Neural progenitor cell (in vitro differentiated cells): Measurements from ENCODE around the gene SMCHD1.

ENCODE experiments used
- EZH2 ChIP-seq: fragments of 200-600 bp; sonication (generic); IDR thresholded peaks from 2 replicates; pipeline ENCODE4 v1.6.1; 2017; ENCODE audit warnings: antibody characterized with exemption, mild to moderate bottlenecking, moderate library complexity
- EZH2phosphoT487 ChIP-seq: fragments of 200-600 bp; sonication (generic); IDR thresholded peaks from 2 replicates; pipeline ENCODE4 v1.6.1; 2017; ENCODE audit warnings: antibody characterized with exemption
- TF ChIP-seq, protein P1 (sequence below): fragments of 200-600 bp; sonication (generic); IDR thresholded peaks from 2 replicates; pipeline ENCODE4 v1.5.1; 2017; ENCODE audit warnings: antibody characterized with exemption, mild to moderate bottlenecking

DNA sequence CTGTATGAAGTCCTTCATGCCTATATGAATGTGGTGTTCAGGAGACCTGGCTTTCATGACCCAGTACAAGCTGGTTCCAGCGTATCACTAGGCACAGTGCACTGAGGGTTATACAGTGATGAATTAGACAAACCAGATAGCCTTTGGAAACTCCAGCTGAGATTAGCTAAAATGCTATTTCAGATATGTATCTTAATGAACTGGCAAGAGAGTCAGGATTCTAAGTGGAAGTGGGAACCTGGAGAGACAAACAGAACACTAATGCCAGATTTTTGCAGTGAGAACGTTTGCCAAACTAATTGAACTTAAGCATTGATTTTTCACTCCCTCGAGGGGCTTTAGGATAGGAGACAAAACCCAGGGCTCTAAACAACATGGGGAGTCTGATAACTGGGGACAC, 125.2 kb downstream of the SMCHD1 start:
- TF ChIP-seq, protein P1, sequence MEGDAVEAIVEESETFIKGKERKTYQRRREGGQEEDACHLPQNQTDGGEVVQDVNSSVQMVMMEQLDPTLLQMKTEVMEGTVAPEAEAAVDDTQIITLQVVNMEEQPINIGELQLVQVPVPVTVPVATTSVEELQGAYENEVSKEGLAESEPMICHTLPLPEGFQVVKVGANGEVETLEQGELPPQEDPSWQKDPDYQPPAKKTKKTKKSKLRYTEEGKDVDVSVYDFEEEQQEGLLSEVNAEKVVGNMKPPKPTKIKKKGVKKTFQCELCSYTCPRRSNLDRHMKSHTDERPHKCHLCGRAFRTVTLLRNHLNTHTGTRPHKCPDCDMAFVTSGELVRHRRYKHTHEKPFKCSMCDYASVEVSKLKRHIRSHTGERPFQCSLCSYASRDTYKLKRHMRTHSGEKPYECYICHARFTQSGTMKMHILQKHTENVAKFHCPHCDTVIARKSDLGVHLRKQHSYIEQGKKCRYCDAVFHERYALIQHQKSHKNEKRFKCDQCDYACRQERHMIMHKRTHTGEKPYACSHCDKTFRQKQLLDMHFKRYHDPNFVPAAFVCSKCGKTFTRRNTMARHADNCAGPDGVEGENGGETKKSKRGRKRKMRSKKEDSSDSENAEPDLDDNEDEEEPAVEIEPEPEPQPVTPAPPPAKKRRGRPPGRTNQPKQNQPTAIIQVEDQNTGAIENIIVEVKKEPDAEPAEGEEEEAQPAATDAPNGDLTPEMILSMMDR: no peak
- TF ChIP-seq EZH2phosphoT487 (no peak), EZH2 (no peak)
